Fibroblast of lung (primary cell): ENCODE measurements around the gene PITX2. TPM values are rescaled to one million over a fixed set of nuclear protein-coding genes. Genes with fewer than 3 reads are reported as not detected.

Source experiments
- DNase-seq, 2 donors: peaks; one replicate each; pipeline versions ENCODE4 v3.0.0 to v3.0.0-alpha.2; 2010; ENCODE audit warnings: low read depth in 2 of 2
- H2AFZ ChIP-seq: 2 replicates; pipeline ENCODE4 v1.5.1; 2012; ENCODE audit warnings: low read length, control low read depth, inconsistent platforms
- H3K27ac ChIP-seq: 2 replicates; pipeline ENCODE4 v1.5.1; 2011; ENCODE audit warnings: low read length, control low read depth; ENCODE audit not compliant: insufficient read depth
- H3K27me3 ChIP-seq: 2 replicates; pipeline ENCODE4 v1.5.1; 2011; ENCODE audit warnings: mild to moderate bottlenecking, low read length; ENCODE audit not compliant: control insufficient read depth, insufficient read depth
- H3K36me3 ChIP-seq: 2 replicates; pipeline ENCODE4 v1.5.1; 2011; ENCODE audit warnings: low read length; ENCODE audit not compliant: control insufficient read depth, insufficient read depth
- H3K4me1 ChIP-seq: 2 replicates; pipeline ENCODE4 v1.5.1; 2011; ENCODE audit warnings: low read length; ENCODE audit not compliant: control insufficient read depth, insufficient read depth; ENCODE audit errors: extremely low read depth
- H3K4me2 ChIP-seq: 2 replicates; pipeline ENCODE4 v1.5.1; 2011; ENCODE audit warnings: low read length, control low read depth; ENCODE audit not compliant: insufficient read depth; ENCODE audit errors: extremely low read depth
- H3K4me3 ChIP-seq, 4 experiments: fragments of 200-600 bp in 1 of 4; sonication (generic) in 1 of 4; replicated peaks in 1 of 4; 2 replicates each; pipeline ENCODE4 v1.5.1; 2011 to 2016; ENCODE audit warnings: low read length in 4 of 4, low read depth in 3 of 4, mild to moderate bottlenecking in 3 of 4, control low read depth in 2 of 4, inconsistent platforms in 1 of 4, mixed read lengths in 1 of 4; ENCODE audit not compliant: insufficient read depth in 1 of 4; ENCODE audit errors: control extremely low read depth in 1 of 4
- H3K79me2 ChIP-seq: 2 replicates; pipeline ENCODE4 v1.5.1; 2012; ENCODE audit warnings: mild to moderate bottlenecking, low read length, inconsistent platforms; ENCODE audit not compliant: control insufficient read depth, insufficient read depth
- H3K9ac ChIP-seq: 2 replicates; pipeline ENCODE4 v1.5.1; 2011; ENCODE audit warnings: mild to moderate bottlenecking, low read length, control low read depth; ENCODE audit not compliant: insufficient read depth
- H3K9me3 ChIP-seq: 2 replicates; pipeline ENCODE4 v1.5.1; 2012; ENCODE audit warnings: low read depth, low read length; ENCODE audit not compliant: control insufficient read depth, insufficient read depth
- H4K20me1 ChIP-seq: 2 replicates; pipeline ENCODE4 v1.5.1; 2011; ENCODE audit warnings: low read length; ENCODE audit not compliant: control insufficient read depth, insufficient read depth; ENCODE audit errors: extremely low read depth
- EZH2 ChIP-seq: IDR thresholded peaks from 2 replicates; pipeline ENCODE4 v1.5.1; 2012; ENCODE audit warnings: low read length, control low read depth, mild to moderate bottlenecking; ENCODE audit errors: missing control alignments
- polyA plus RNA-seq, 2 donors: library from polyadenylated mRNA; depleted of rRNA in 1 of 2; stranded (reverse) in 1 of 2; unstranded in 1 of 2; fragments of >200 nt; gene quantifications; 2 replicates each; pipeline ENCODE4 v1.2.1, GENCODE V29; 2011 to 2012; ENCODE audit warnings: missing spikeins in 1 of 2
- total RNA-seq: library from RNA; depleted of rRNA; stranded (reverse); fragments of >200 nt; gene quantifications from 2 replicates; pipeline ENCODE4 v1.2.1, GENCODE V29; 2014
- TF ChIP-seq, protein P1 (sequence below), 2 donors: IDR thresholded peaks in 1 of 2; conservative IDR thresholded peaks in 1 of 2; 1 replicate in 1 of 2; 2 replicates in 1 of 2; pipeline ENCODE4 v1.5.1; 2011 to 2012; ENCODE audit warnings: low read length in 2 of 2, control low read depth in 1 of 2, inconsistent platforms in 1 of 2, low read depth in 1 of 2, mild to moderate bottlenecking in 1 of 2

PITX2 gene
- total and polyA plus RNA-seq, 2 donors (not counting 1 experiment from before 2014, with no cell fraction given): 0.33 to 0.40 TPM

DNA sequence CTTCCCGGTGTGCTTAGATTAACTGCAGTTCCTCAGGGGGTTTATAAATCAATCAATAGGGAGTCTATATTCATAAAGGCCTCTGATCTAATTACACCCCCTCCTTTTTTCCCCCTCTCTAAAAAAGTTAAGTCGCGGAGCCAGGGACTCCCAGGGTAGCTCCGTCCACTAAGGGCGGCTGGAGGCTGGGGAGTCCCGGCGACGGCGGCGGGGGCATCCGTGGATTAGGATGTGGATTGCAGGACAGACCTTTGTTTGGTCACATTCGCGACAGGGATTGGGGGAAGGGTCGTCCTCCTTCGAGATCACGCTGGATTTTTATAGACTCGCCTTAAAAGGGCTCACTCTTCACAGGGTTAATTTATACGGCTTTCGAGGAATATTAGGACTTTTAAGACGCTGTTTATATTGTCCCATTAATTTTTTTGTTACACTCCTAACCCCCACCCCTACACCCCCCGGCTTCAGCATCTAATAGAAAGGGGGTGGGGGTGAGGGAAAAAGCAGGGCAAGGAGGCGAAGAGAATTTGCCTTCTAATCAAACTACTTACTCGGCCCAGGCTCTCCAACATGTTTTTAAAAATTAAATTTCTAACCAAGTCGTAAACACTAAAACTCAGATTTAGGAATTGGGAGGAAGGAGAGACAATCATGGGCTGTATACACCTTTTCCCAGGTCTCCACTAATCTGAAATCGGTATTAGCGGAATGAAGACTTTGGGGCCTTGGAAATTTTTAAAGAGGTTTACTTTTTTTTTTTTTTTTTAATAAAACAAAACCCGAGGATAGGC is 8.5 kb downstream of the PITX2 start:
- TF ChIP-seq, protein P1, sequence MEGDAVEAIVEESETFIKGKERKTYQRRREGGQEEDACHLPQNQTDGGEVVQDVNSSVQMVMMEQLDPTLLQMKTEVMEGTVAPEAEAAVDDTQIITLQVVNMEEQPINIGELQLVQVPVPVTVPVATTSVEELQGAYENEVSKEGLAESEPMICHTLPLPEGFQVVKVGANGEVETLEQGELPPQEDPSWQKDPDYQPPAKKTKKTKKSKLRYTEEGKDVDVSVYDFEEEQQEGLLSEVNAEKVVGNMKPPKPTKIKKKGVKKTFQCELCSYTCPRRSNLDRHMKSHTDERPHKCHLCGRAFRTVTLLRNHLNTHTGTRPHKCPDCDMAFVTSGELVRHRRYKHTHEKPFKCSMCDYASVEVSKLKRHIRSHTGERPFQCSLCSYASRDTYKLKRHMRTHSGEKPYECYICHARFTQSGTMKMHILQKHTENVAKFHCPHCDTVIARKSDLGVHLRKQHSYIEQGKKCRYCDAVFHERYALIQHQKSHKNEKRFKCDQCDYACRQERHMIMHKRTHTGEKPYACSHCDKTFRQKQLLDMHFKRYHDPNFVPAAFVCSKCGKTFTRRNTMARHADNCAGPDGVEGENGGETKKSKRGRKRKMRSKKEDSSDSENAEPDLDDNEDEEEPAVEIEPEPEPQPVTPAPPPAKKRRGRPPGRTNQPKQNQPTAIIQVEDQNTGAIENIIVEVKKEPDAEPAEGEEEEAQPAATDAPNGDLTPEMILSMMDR (conservative IDR thresholded peaks at IDR 0.05 in 1 of 2, IDR thresholded peaks at IDR 0.05 in 1 of 2; ENCODE audit: low read depth in 1 of 2, low read length in 2 of 2): no peak
- TF ChIP-seq EZH2: peak; percentile 23
- Histone ChIP-seq H3K36me3 (no peaks in the 10 kb centered on the region), H3K9me3 (no peaks in the 10 kb centered on the region), H3K4me2 (no peak overlapping the region), H3K4me1 (no peaks in the 10 kb centered on the region), H3K9ac (no peak overlapping the region), H3K27me3 (peaks cover 84% of the 10 kb centered on the region), H4K20me1 (no peaks in the 10 kb centered on the region), H3K79me2 (no peaks in the 10 kb centered on the region), H3K4me3 (no peak overlapping the region), H2AFZ (no peak overlapping the region), H3K27ac (no peak overlapping the region)
- no peak for DNase-seq

GRCh38 chr4:110613745-110614144 is 9.1 kb downstream of the PITX2 start:
- no peak overlapping the region for H3K27ac ChIP-seq
- DNase-seq: no peak
- no peaks in the 10 kb centered on the region for H3K9me3 ChIP-seq
- H3K36me3 ChIP-seq: no peaks in the 10 kb centered on the region
- H4K20me1 ChIP-seq: no peaks in the 10 kb centered on the region
- H3K79me2 ChIP-seq: no peaks in the 10 kb centered on the region
- no peak overlapping the region for H3K9ac ChIP-seq
- H3K4me3 ChIP-seq: no peak overlapping the region
- H3K4me2 ChIP-seq: no peak overlapping the region
- peaks cover 82% of the 10 kb centered on the region for H3K27me3 ChIP-seq
- H2AFZ ChIP-seq: no peak overlapping the region
- no peak for TF ChIP-seq EZH2
- TF ChIP-seq, protein P1 (conservative IDR thresholded peaks at IDR 0.05 in 1 of 2, IDR thresholded peaks at IDR 0.05 in 1 of 2; ENCODE audit: low read depth in 1 of 2, low read length in 2 of 2): no peak
- no peaks in the 10 kb centered on the region for H3K4me1 ChIP-seq

GRCh38 chr4:110612631-110613269 is 10.1 kb downstream of the PITX2 start:
- H3K36me3 ChIP-seq: no peaks in the 10 kb centered on the region
- no peaks in the 10 kb centered on the region for H4K20me1 ChIP-seq
- no peaks in the 10 kb centered on the region for H3K79me2 ChIP-seq
- no peak overlapping the region for H2AFZ ChIP-seq
- no peak overlapping the region for H3K9ac ChIP-seq
- no peak overlapping the region for H3K4me2 ChIP-seq
- TF ChIP-seq, protein P1 (conservative IDR thresholded peaks at IDR 0.05 in 1 of 2, IDR thresholded peaks at IDR 0.05 in 1 of 2; ENCODE audit: low read depth in 1 of 2, low read length in 2 of 2): no peak
- TF ChIP-seq EZH2: peak; percentile 16
- DNase-seq: no peak
- H3K27ac ChIP-seq: no peak overlapping the region
- H3K4me1 ChIP-seq: no peaks in the 10 kb centered on the region
- peaks cover 72% of the 10 kb centered on the region for H3K27me3 ChIP-seq
- no peak overlapping the region for H3K4me3 ChIP-seq
- H3K9me3 ChIP-seq: no peaks in the 10 kb centered on the region
